ENCODE measurements around the gene ATP10A.

DNA sequence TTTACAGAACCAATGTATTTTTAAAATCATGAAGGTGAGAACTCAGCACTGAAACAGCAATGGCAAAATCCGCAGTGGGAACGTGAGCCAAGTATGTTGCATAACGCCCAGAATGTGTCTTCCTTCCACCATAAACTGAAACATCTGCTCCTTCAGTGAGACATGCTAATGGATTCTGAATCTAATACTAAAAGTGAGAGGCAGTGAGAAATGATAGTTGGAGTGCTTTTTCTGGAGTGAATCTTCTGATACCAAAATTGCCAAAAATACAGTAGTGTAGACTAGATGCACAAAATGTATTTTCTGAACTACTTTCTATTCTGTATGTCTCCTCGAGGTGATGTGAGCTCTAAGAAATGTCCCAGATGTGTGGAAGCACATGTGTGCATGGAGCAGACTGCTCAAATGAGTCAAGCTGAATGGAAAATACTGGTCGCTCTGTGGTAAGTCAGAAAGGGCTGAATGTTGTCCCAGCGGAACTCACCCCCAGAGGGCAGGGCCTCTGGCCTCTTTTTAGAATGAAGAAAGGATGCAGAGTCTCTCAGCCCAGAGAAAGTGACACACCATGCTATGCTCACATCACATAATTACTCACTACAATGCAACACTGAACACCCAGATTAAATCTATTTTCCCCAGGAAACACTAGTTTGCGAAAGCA, 73.0 kb downstream of the ATP10A start:
- TF ChIP-seq POLR2A (IDR thresholded peaks at IDR 0.05; ENCODE audit: low read length) (no peak), GATA1 (IDR thresholded peaks at IDR 0.05; ENCODE audit: low read depth, low read length) (no peak)

Measured in erythroblast (primary cell).